B cell (primary cell): Measurements from ENCODE around the gene TBCD. TPM values are rescaled to one million over a fixed set of nuclear protein-coding genes. Genes with fewer than 3 reads are reported as not detected.

Source experiments
- ATAC-seq: fragments of 200-7000 bp; cut with Tn5 transposase; one replicate; pipeline ENCODE4 v1.10.0; 2021; ENCODE audit warnings: low read depth, mild to moderate bottlenecking, moderate number of reproducible peaks, moderate library complexity
- CTCF ChIA-PET: fragments of 350-600 bp; sonication (Branson Sonifier 250); formaldehyde crosslinking; loops from one replicate; lab custom pipeline; 2021; ENCODE audit warnings: antibody characterized with exemption, inconsistent platforms; lab: Charles Lee
- POLR2A ChIA-PET: fragments of 350-600 bp; sonication (Branson Sonifier 250); formaldehyde crosslinking; loops from one replicate; lab custom pipeline; 2021; ENCODE audit warnings: antibody characterized with exemption; lab: Charles Lee
- DNase-seq: peaks from one replicate; pipeline ENCODE4 v3.0.0; 2013
- H2AFZ ChIP-seq: 2 replicates; pipeline ENCODE4 v1.6.1; 2012; ENCODE audit warnings: mild to moderate bottlenecking, low read depth, low read length; ENCODE audit not compliant: insufficient read depth, poor library complexity, severe bottlenecking
- H3K27ac ChIP-seq, 2 donors: 1 replicate in 1 of 2; 2 replicates in 1 of 2; pipeline ENCODE4 v1.5.1; 2012 to 2013; ENCODE audit warnings: low read length in 2 of 2, mild to moderate bottlenecking in 2 of 2, moderate library complexity in 1 of 2
- H3K27me3 ChIP-seq, 4 experiments: fragments of 200-600 bp in 1 of 4; sonication (generic) in 1 of 4; replicated peaks in 1 of 4; 1 replicate in 2 of 4; 2 replicates in 2 of 4; pipeline versions ENCODE4 v1.6.1 to v1.7.0; 2013 to 2016; ENCODE audit warnings: low read length in 3 of 4, mild to moderate bottlenecking in 2 of 4, mixed read lengths in 1 of 4, moderate library complexity in 1 of 4; ENCODE audit not compliant: insufficient read depth in 4 of 4, control insufficient read depth in 3 of 4; ENCODE audit errors: control extremely low read depth in 1 of 4
- H3K36me3 ChIP-seq, 2 experiments: replicated peaks in 1 of 2; 1 replicate in 1 of 2; 2 replicates in 1 of 2; pipeline versions ENCODE4 v1.6.1 to v1.7.1; 2013; ENCODE audit warnings: low read length in 1 of 2; ENCODE audit not compliant: insufficient read depth in 2 of 2, control insufficient read depth in 1 of 2; ENCODE audit errors: control extremely low read depth in 1 of 2, extremely low read depth in 1 of 2
- H3K4me1 ChIP-seq, 2 donors: fragments of 200-600 bp in 1 of 2; sonication (generic) in 1 of 2; 1 replicate in 1 of 2; 2 replicates in 1 of 2; pipeline versions ENCODE4 v1.5.1 to v1.6.1; 2013 to 2017; ENCODE audit warnings: low read length in 2 of 2; ENCODE audit not compliant: control insufficient read depth in 2 of 2, insufficient read depth in 2 of 2
- H3K4me2 ChIP-seq: replicated peaks from 2 replicates; pipeline ENCODE3; 2012; ENCODE audit warnings: mild to moderate bottlenecking, low read depth, low read length; ENCODE audit not compliant: poor library complexity, severe bottlenecking
- H3K4me3 ChIP-seq, 5 experiments: fragments of 200-600 bp in 1 of 5; sonication (generic) in 1 of 5; 1 replicate in 3 of 5; 2 replicates in 2 of 5; pipeline versions ENCODE4 v1.5.1 to v1.7.0; 2011 to 2016; ENCODE audit warnings: low read length in 4 of 5, mild to moderate bottlenecking in 4 of 5, low read depth in 2 of 5, control low read depth in 1 of 5, moderate library complexity in 1 of 5; ENCODE audit not compliant: insufficient read depth in 1 of 5; ENCODE audit errors: control extremely low read depth in 1 of 5, extremely low read depth in 1 of 5
- H3K79me2 ChIP-seq: fragments of 200-600 bp; sonication (generic); one replicate; pipeline ENCODE4 v1.6.0; 2016; ENCODE audit warnings: low read length; ENCODE audit not compliant: control insufficient read depth, insufficient read depth
- H3K9ac ChIP-seq: fragments of 200-600 bp; sonication (generic); 2 replicates; pipeline ENCODE4 v1.6.1; 2017; ENCODE audit warnings: mild to moderate bottlenecking, low read length, moderate library complexity
- H3K9me3 ChIP-seq, 3 donors: one replicate each; pipeline versions ENCODE4 v1.6.1 to v1.7.1; 2013; ENCODE audit warnings: low read length in 2 of 3; ENCODE audit not compliant: control insufficient read depth in 2 of 3, insufficient read depth in 1 of 3; ENCODE audit errors: control extremely low read depth in 1 of 3
- H4K20me1 ChIP-seq: 2 replicates; pipeline ENCODE4 v1.6.0; 2012; ENCODE audit warnings: mild to moderate bottlenecking, low read length; ENCODE audit not compliant: insufficient read depth, control insufficient read depth, poor library complexity, severe bottlenecking
- H3K27ac Mint-ChIP-seq: one replicate; pipeline ENCODE4 v1.8.0; 2021; ENCODE audit warnings: mixed read lengths
- H3K27me3 Mint-ChIP-seq: one replicate; pipeline ENCODE4 v1.8.0; 2021; ENCODE audit warnings: mixed read lengths
- H3K4me1 Mint-ChIP-seq: one replicate; pipeline ENCODE4 v1.8.0; 2021; ENCODE audit warnings: mixed read lengths
- H3K4me3 Mint-ChIP-seq: one replicate; pipeline ENCODE4 v1.8.0; 2021; ENCODE audit warnings: mixed read lengths
- H3K9me3 Mint-ChIP-seq: one replicate; pipeline ENCODE4 v1.8.0; 2022; ENCODE audit warnings: mixed read lengths; ENCODE audit not compliant: insufficient read depth
- EZH2 ChIP-seq: IDR thresholded peaks from 2 replicates; pipeline ENCODE4 v1.6.1; 2012; ENCODE audit warnings: borderline replicate concordance, low read depth, mild to moderate bottlenecking, moderate library complexity, low read length; ENCODE audit not compliant: insufficient read depth, poor library complexity, severe bottlenecking
- WGBS: methylation state at CpG from one replicate; pipeline ENCODE4 v1.1.5; 2013; ENCODE audit warnings: missing lambda C conversion rate; ENCODE audit not compliant: insufficient coverage; 5-methylcytosine and 5-hydroxymethylcytosine counted together
- intact Hi-C: fragments of 100-400 bp; cut with micrococcal nuclease; formaldehyde crosslinking; loops from one replicate; pipeline ENCODE4 v1.10.0; 2022
- polyA plus RNA-seq: library from polyadenylated mRNA; depleted of rRNA; stranded (reverse); fragments of >200 nt; gene quantifications from 2 replicates; pipeline ENCODE4 v1.2.3, GENCODE V29; 2012
- total RNA-seq, 2 donors: library from RNA; stranded (reverse); fragments of 120-200 nt in 1 of 2; gene quantifications; 1 replicate in 1 of 2; 2 replicates in 1 of 2; pipeline versions ENCODE4 v1.2.3 to v1.2.4, GENCODE V29; 2013 to 2022
- TF ChIP-seq, protein P1 (sequence below): fragments of 200-600 bp; IDR thresholded peaks from one replicate; pipeline ENCODE4 v1.8.0; 2022; ENCODE audit warnings: antibody characterized with exemption, mild to moderate bottlenecking

Gene TBCD
- total and polyA plus RNA-seq, 2 donors (not counting 1 experiment from before 2014, with no cell fraction given), result 60.8 to 101 TPM

GRCh38 chr17:82828875-82829487, 77.1 kb downstream of the TBCD start:
- ChIA-PET CTCF (interaction anchor here (1.4 kb wide), 1 partner anchor 54 kb away, joined by 3 read pairs; no protein-coding TSS in a partner anchor), POLR2A (no interaction called here)
- Histone ChIP-seq H3K4me2 (no peak overlapping the region), H3K4me1 (no peaks in the 10 kb centered on the region), H4K20me1 (no peaks in the 10 kb centered on the region), H3K27ac (no peak overlapping the region), H3K27me3 (no peaks in the 10 kb centered on the region), H3K36me3 (peaks cover 0 to 18% of the 10 kb centered on the region in 2 experiments), H3K79me2 (no peaks in the 10 kb centered on the region), H3K9ac (no peak overlapping the region), H3K4me3 (no peak overlapping the region), H2AFZ (no peak overlapping the region), H3K9me3 (no peaks in the 10 kb centered on the region)
- H3K27ac Mint-ChIP-seq, result no peak overlapping the region
- TF ChIP-seq, protein P1, sequence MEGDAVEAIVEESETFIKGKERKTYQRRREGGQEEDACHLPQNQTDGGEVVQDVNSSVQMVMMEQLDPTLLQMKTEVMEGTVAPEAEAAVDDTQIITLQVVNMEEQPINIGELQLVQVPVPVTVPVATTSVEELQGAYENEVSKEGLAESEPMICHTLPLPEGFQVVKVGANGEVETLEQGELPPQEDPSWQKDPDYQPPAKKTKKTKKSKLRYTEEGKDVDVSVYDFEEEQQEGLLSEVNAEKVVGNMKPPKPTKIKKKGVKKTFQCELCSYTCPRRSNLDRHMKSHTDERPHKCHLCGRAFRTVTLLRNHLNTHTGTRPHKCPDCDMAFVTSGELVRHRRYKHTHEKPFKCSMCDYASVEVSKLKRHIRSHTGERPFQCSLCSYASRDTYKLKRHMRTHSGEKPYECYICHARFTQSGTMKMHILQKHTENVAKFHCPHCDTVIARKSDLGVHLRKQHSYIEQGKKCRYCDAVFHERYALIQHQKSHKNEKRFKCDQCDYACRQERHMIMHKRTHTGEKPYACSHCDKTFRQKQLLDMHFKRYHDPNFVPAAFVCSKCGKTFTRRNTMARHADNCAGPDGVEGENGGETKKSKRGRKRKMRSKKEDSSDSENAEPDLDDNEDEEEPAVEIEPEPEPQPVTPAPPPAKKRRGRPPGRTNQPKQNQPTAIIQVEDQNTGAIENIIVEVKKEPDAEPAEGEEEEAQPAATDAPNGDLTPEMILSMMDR, result no peak
- no peak for TF ChIP-seq EZH2
- intact Hi-C loops, result no loop called here
- no peaks in the 10 kb centered on the region for H3K27me3 Mint-ChIP-seq
- H3K4me3 Mint-ChIP-seq, result no peak overlapping the region
- DNase-seq, result no peak
- no peaks in the 10 kb centered on the region for H3K9me3 Mint-ChIP-seq
- H3K4me1 Mint-ChIP-seq, result no peaks in the 10 kb centered on the region
- no peak for ATAC-seq
- WGBS, result 97% methylated on average over 21 of the region's 26 CpGs

DNA sequence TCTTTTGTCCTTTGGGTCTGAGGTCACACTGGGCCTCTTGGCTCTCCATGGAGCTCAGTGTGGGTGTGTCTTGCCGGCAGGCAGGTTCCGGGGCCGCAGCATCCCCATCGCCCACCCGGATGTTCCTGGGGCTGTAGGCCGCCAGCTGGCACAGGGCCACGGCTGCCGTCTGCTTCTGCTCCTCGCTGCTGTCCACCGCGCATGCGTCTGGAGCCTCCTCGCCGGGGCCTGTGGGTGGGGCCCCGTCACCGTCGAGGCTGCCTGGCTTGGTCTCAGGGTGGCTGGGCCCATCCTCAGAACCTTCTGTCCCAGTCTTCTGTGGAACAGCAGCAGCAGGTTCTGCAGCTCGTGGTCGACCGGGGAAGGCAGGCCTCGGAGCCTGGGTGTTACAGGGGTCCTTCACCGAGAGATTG, 78.4 kb downstream of the TBCD start:
- H3K9me3 Mint-ChIP-seq, result no peaks in the 10 kb centered on the region
- peaks cover 0 to 18% of the 10 kb centered on the region in 2 experiments for H3K36me3 ChIP-seq
- intact Hi-C loops, result no loop called here
- no peaks in the 10 kb centered on the region for H3K27me3 Mint-ChIP-seq
- no peaks in the 10 kb centered on the region for H3K4me1 ChIP-seq
- H2AFZ ChIP-seq, result no peak overlapping the region
- ATAC-seq (no peak), DNase-seq (no peak)
- POLR2A ChIA-PET, result interaction anchor here (0.7 kb wide), 1 partner anchor 12 kb away, joined by 3 read pairs; no protein-coding TSS in a partner anchor
- no peaks in the 10 kb centered on the region for H4K20me1 ChIP-seq
- H3K9ac ChIP-seq, result no peak overlapping the region
- TF ChIP-seq, protein P1, result no peak
- no peak for TF ChIP-seq EZH2
- no peak overlapping the region for H3K27ac Mint-ChIP-seq
- H3K4me2 ChIP-seq, result no peak overlapping the region
- CTCF ChIA-PET, result interaction anchor here (1.4 kb wide), 1 partner anchor 55 kb away, joined by 3 read pairs; no protein-coding TSS in a partner anchor
- H3K4me3 ChIP-seq, result no peak overlapping the region
- over 99% methylated on average over 22 of the region's 22 CpGs for WGBS
- H3K27ac ChIP-seq, result no peak overlapping the region
- no peaks in the 10 kb centered on the region for H3K27me3 ChIP-seq
- H3K79me2 ChIP-seq, result no peaks in the 10 kb centered on the region
- H3K4me1 Mint-ChIP-seq, result no peaks in the 10 kb centered on the region
- H3K4me3 Mint-ChIP-seq, result no peak overlapping the region
- H3K9me3 ChIP-seq, result no peaks in the 10 kb centered on the region
